H1 (cell line): ENCODE results near the gene NCOA1.

Experiments
- ATF2 ChIP-seq: IDR thresholded peaks from 2 replicates; pipeline ENCODE4 v1.6.1; 2012; ENCODE audit warnings: low read length, inconsistent platforms
- CREB1 ChIP-seq: IDR thresholded peaks from 2 replicates; pipeline ENCODE4 v1.6.1; 2012; ENCODE audit warnings: inconsistent platforms
- CTCF ChIP-seq, 3 experiments: IDR thresholded peaks; 1 replicate in 2 of 3; 2 replicates in 1 of 3; pipeline versions ENCODE4 v1.5.1 to v1.6.1; 2011; ENCODE audit warnings: low read length in 3 of 3, mild to moderate bottlenecking in 3 of 3, inconsistent platforms in 2 of 3, low read depth in 1 of 3, moderate library complexity in 1 of 3; ENCODE audit not compliant: insufficient read depth in 1 of 3; ENCODE audit errors: control extremely low read depth in 1 of 3
- EP300 ChIP-seq, 2 experiments: IDR thresholded peaks; 1 replicate in 1 of 2; 2 replicates in 1 of 2; pipeline ENCODE4 v1.6.1; 2011 to 2012; ENCODE audit warnings: low read depth in 2 of 2, low read length in 2 of 2, mild to moderate bottlenecking in 2 of 2, borderline replicate concordance in 1 of 2, inconsistent platforms in 1 of 2, moderate library complexity in 1 of 2
- POLR2AphosphoS5 ChIP-seq: IDR thresholded peaks from 2 replicates; pipeline ENCODE4 v1.6.1; 2011; ENCODE audit warnings: low read depth, low read length
- SRF ChIP-seq: IDR thresholded peaks from 2 replicates; pipeline ENCODE4 v1.6.1; 2011; ENCODE audit warnings: mild to moderate bottlenecking, low read depth, low read length, moderate library complexity

- TF ChIP-seq EP300 (IDR thresholded peaks at IDR 0.05; ENCODE audit: borderline replicate concordance in 1 of 2, low read depth in 2 of 2, low read length in 2 of 2) (no peak), SRF (no peak), CREB1 (no peak), CTCF (IDR thresholded peaks at IDR 0.05; ENCODE audit: control extremely low read depth in 1 of 3, insufficient read depth in 1 of 3, low read depth in 1 of 3, low read length in 3 of 3) (no peak), POLR2AphosphoS5 (no peak), ATF2 (no peak)
These were observed 141.1 kb downstream of the NCOA1 start for GRCh38 chr2:24632172-24632571.
